NCI-H748 (cell line): ENCODE results near the gene FGF10.

Experiments used
- DNase-seq: peaks from one replicate; lab custom pipeline; 2025; ENCODE audit not compliant: unreplicated experiment; lab: John Stamatoyannopoulos, UW

FGF10 gene

DNA sequence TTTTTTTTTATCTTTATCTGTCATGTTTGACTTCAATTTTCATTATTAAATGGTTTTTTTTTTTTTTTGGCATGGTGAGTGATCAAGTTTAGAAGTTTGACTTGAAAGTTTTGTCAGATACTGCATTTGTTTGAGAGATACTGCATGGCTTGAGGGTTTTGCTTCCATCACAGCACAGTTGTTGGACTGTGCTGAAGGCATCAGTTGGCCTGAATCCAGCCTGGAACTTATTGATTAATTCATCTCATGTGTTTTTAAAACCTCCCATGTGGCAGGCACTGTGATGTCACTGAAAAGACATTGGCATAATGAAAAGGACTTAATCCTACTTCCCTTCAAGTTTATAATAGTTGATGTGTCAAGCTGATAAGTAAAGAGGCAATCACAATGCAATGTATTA is 128.4 kb downstream of the FGF10 start:
- no peak for DNase-seq

GRCh38 chr5:44257653-44258365 is 131.4 kb downstream of the FGF10 start:
- no peak for DNase-seq

- no peak for DNase-seq
Measured at GRCh38 chr5:44257221-44257620, 132.0 kb downstream of the FGF10 start.
